Measurements from ENCODE around the gene SLC38A10.

GRCh38 chr17:81315885-81316391, 20.8 kb upstream of the SLC38A10 start:
- TF ChIP-seq CTCF (IDR thresholded peaks at IDR 0.05), result no peak
- no peak for TF ChIP-seq POLR2A (IDR thresholded peaks at IDR 0.05)
